HepG2 (cell line): ENCODE results near the gene PPP1R18. TPM values are rescaled to one million over a fixed set of nuclear protein-coding genes. Genes with fewer than 3 reads are reported as not detected.

Experiments
- BORCS8-MEF2B ChIP-seq: sonication (generic); formaldehyde crosslinking; IDR thresholded peaks from 2 replicates; pipeline ENCODE4 v1.8.0; 2022; ENCODE audit warnings: mild to moderate bottlenecking, missing genetic modification reagents
- ETV5 ChIP-seq: IDR thresholded peaks from 2 replicates; pipeline ENCODE4 v1.6.1; 2018; ENCODE audit warnings: missing biosample characterization, missing genetic modification reagents, inconsistent platforms, borderline replicate concordance
- FOXC1 ChIP-seq: sonication (generic); formaldehyde crosslinking; IDR thresholded peaks from 2 replicates; pipeline ENCODE4 v1.8.0; 2022; ENCODE audit warnings: mild to moderate bottlenecking, missing genetic modification reagents, borderline replicate concordance
- FOXK1 ChIP-seq: sonication (generic); formaldehyde crosslinking; IDR thresholded peaks from 2 replicates; pipeline ENCODE4 v1.4.0; 2020; ENCODE audit warnings: low read depth, missing genetic modification reagents, borderline replicate concordance
- KAT7 ChIP-seq: IDR thresholded peaks from 2 replicates; pipeline ENCODE4 v1.6.1; 2018; ENCODE audit warnings: borderline replicate concordance, missing compliant biosample characterization
- MIER2 ChIP-seq: IDR thresholded peaks from 2 replicates; pipeline ENCODE4 v1.6.1; 2016; ENCODE audit warnings: missing biosample characterization, missing genetic modification reagents
- NRL ChIP-seq: sonication (generic); formaldehyde crosslinking; IDR thresholded peaks from 2 replicates; pipeline ENCODE4 v1.5.0; 2020; ENCODE audit warnings: missing genetic modification reagents, mild to moderate bottlenecking, moderate library complexity, borderline replicate concordance
- PPARG ChIP-seq: conservative IDR thresholded peaks from 2 replicates; pipeline ENCODE4 v1.6.1; 2016; ENCODE audit warnings: missing biosample characterization, missing genetic modification reagents
- SAP130 ChIP-seq: IDR thresholded peaks from 2 replicates; pipeline ENCODE4 v1.6.1; 2016; ENCODE audit warnings: low read depth
- SIX4 ChIP-seq: sonication (generic); formaldehyde crosslinking; IDR thresholded peaks from 2 replicates; pipeline ENCODE4 v1.4.0; 2020; ENCODE audit warnings: missing genetic modification reagents
- SNAPC2 ChIP-seq: sonication (generic); formaldehyde crosslinking; IDR thresholded peaks from 2 replicates; pipeline ENCODE4 v1.8.1; 2022; ENCODE audit warnings: mild to moderate bottlenecking, missing genetic modification reagents
- TAF15 ChIP-seq: fragments of 200-400 bp; formaldehyde crosslinking; IDR thresholded peaks from one replicate; pipeline ENCODE4 v1.6.1; 2018; ENCODE audit warnings: mild to moderate bottlenecking, low read depth, low read length; ENCODE audit not compliant: poor library complexity, severe bottlenecking
- ZGPAT ChIP-seq: IDR thresholded peaks from 2 replicates; pipeline ENCODE4 v1.6.1; 2016; ENCODE audit warnings: mild to moderate bottlenecking
- ZKSCAN1 ChIP-seq: fragments of 150-350 bp; IDR thresholded peaks from 2 replicates; pipeline ENCODE4 v1.6.1; 2014; ENCODE audit warnings: low read length
- ZMAT3 ChIP-seq: sonication (generic); formaldehyde crosslinking; conservative IDR thresholded peaks from 2 replicates; pipeline ENCODE4 v1.7.0; 2021; ENCODE audit warnings: missing genetic modification reagents
- ZNF292 ChIP-seq: sonication (generic); formaldehyde crosslinking; IDR thresholded peaks from 2 replicates; pipeline ENCODE4 v1.8.1; 2022; ENCODE audit warnings: mild to moderate bottlenecking, low read depth, missing genetic modification reagents, borderline replicate concordance
- ZNF558 ChIP-seq: sonication (generic); formaldehyde crosslinking; IDR thresholded peaks from 2 replicates; pipeline ENCODE4 v1.9.0; 2022; ENCODE audit warnings: mild to moderate bottlenecking, missing genetic modification reagents, borderline replicate concordance
- ZNF564 ChIP-seq: sonication (generic); formaldehyde crosslinking; IDR thresholded peaks from 2 replicates; pipeline ENCODE4 v1.8.1; 2023; ENCODE audit warnings: mild to moderate bottlenecking, missing genetic modification reagents
- ZNF747 ChIP-seq: sonication (generic); formaldehyde crosslinking; IDR thresholded peaks from 2 replicates; pipeline ENCODE4 v1.8.1; 2023; ENCODE audit warnings: missing genetic modification reagents, mild to moderate bottlenecking, borderline replicate concordance
- polyA plus RNA-seq, 8 experiments: library from polyadenylated mRNA; depleted of rRNA in 3 of 8; stranded (reverse) in 7 of 8; unstranded in 1 of 8; fragments of >200 nt; fragmentation: Illumina TruSeq in 4 of 8; extraction: Trizol in 4 of 8; gene quantifications; 2 replicates each; pipeline versions ENCODE4 v1.2.1 to v1.2.3, GENCODE V29; 2011 to 2016; ENCODE audit warnings: low read depth in 4 of 8, missing spikeins in 1 of 8, mixed read lengths in 1 of 8; ENCODE audit not compliant: insufficient read depth in 1 of 8
- total RNA-seq, 5 experiments: library from RNA; depleted of rRNA; stranded (reverse); fragments of >200 nt; fragmentation: Illumina TruSeq; extraction: Trizol; gene quantifications; 2 replicates each; pipeline ENCODE4 v1.2.3, GENCODE V29; 2016; ENCODE audit warnings: low read depth in 1 of 5
- TF ChIP-seq, protein P1 (sequence below): IDR thresholded peaks from 2 replicates; pipeline ENCODE4 v1.6.1; 2016; ENCODE audit warnings: missing compliant biosample characterization, missing genetic modification reagents, borderline replicate concordance
- TF ChIP-seq, protein P2 (sequence below): sonication (generic); formaldehyde crosslinking; IDR thresholded peaks from 2 replicates; pipeline ENCODE4 v1.4.0; 2020; ENCODE audit warnings: missing genetic modification reagents, borderline replicate concordance

PPP1R18 gene
- total and polyA plus RNA-seq, 2 of the 13 experiments (the other 11 are each of a cell fraction or from before 2014, with no cell fraction given) = 4.9 to 9.2 TPM

- TF ChIP-seq ZKSCAN1 (no peak; the same call in 1 of the 2 replicates), ZNF747 (CRISPR knock-in tag) (no peak), ZGPAT (CRISPR knock-in tag) (peak; percentile 64), NRL (CRISPR knock-in tag) (peak; percentile 78; the same call in 1 of the 2 replicates), ETV5 (CRISPR knock-in tag) (peak; percentile 54; the same call in 1 of the 2 replicates), ZMAT3 (CRISPR knock-in tag) (0 out of 2 replicates have a peak, but pooled peaks have one; percentile 32), MIER2 (CRISPR knock-in tag) (peak; percentile 52; the same call in 1 of the 2 replicates), ZNF558 (CRISPR knock-in tag) (no peak), TAF15 (peak; percentile 93), PPARG (CRISPR knock-in tag) (peak; percentile 68), KAT7 (CRISPR knock-in tag) (peak; percentile 92; the same call in 1 of the 2 replicates), SNAPC2 (CRISPR knock-in tag) (peak; percentile 79; the same call in 1 of the 2 replicates), FOXK1 (CRISPR knock-in tag) (peak; percentile 31; the same call in 1 of the 2 replicates), SAP130 (CRISPR knock-in tag) (peak; percentile 80), BORCS8-MEF2B (CRISPR knock-in tag) (peak; percentile 92), ZNF564 (CRISPR knock-in tag) (no peak), FOXC1 (CRISPR knock-in tag) (0 out of 2 replicates have a peak, but pooled peaks have one; percentile 27), ZNF292 (peak; percentile 87; the same call in 1 of the 2 replicates), SIX4 (0 out of 2 replicates have a peak, but pooled peaks have one; percentile 51)
- TF ChIP-seq, protein P1, sequence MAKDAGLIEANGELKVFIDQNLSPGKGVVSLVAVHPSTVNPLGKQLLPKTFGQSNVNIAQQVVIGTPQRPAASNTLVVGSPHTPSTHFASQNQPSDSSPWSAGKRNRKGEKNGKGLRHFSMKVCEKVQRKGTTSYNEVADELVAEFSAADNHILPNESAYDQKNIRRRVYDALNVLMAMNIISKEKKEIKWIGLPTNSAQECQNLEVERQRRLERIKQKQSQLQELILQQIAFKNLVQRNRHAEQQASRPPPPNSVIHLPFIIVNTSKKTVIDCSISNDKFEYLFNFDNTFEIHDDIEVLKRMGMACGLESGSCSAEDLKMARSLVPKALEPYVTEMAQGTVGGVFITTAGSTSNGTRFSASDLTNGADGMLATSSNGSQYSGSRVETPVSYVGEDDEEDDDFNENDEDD (CRISPR knock-in tag) = peak; percentile 60
- TF ChIP-seq, protein P2, sequence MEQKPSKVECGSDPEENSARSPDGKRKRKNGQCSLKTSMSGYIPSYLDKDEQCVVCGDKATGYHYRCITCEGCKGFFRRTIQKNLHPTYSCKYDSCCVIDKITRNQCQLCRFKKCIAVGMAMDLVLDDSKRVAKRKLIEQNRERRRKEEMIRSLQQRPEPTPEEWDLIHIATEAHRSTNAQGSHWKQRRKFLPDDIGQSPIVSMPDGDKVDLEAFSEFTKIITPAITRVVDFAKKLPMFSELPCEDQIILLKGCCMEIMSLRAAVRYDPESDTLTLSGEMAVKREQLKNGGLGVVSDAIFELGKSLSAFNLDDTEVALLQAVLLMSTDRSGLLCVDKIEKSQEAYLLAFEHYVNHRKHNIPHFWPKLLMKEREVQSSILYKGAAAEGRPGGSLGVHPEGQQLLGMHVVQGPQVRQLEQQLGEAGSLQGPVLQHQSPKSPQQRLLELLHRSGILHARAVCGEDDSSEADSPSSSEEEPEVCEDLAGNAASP (CRISPR knock-in tag) = peak; percentile 67; the same call in 1 of the 2 replicates
Observed at GRCh38 chr6:30678964-30679726, 7.3 kb downstream of the PPP1R18 start (continued).
